GM12878 (cell line): Measurements from ENCODE around the gene CDH5. TPM values are rescaled to one million over a fixed set of nuclear protein-coding genes. Genes with fewer than 3 reads are reported as not detected.
"Not testable (repeated sequence)": the region's sequence is repeated elsewhere in the genome, so short reads cannot be mapped to it uniquely, and the experiment has no call there.

Experiments
- ATAC-seq: fragments of 200-7000 bp; cut with Tn5 transposase; 3 replicates; pipeline ENCODE4 v1.9.1; 2020; ENCODE audit warnings: mild to moderate bottlenecking, moderate library complexity
- BruUV-seq: library from RNA; stranded (reverse); fragments of 400-500 nt; replicated peaks from 2 replicates; lab custom pipeline; 2021; lab: Mats Ljungman, UMichigan
- CTCF ChIA-PET: fragments of 300-600 bp; sonication (Branson Sonifier 250); formaldehyde crosslinking; extraction: SDS; loops from one replicate; lab custom pipeline; 2021; ENCODE audit warnings: inconsistent platforms; lab: Yijun Ruan, JAX
- POLR2A ChIA-PET: fragments of 350-600 bp; formaldehyde crosslinking; extraction: SDS; loops from one replicate; lab custom pipeline; 2021; ENCODE audit warnings: inconsistent platforms; lab: Charles Lee
- RAD21 ChIA-PET: fragments of 300-600 bp; sonication (Branson Sonifier 250); formaldehyde crosslinking; loops from one replicate; lab custom pipeline; 2023; ENCODE audit warnings: antibody characterized with exemption; ENCODE audit not compliant: unreplicated experiment; lab: Charles Lee
- SMC1A ChIA-PET: fragments of 300-600 bp; sonication (Branson Sonifier 250); formaldehyde crosslinking; loops from one replicate; lab custom pipeline; 2023; ENCODE audit not compliant: unreplicated experiment, uncharacterized antibody; lab: Charles Lee
- DNase-seq: peaks from one replicate; pipeline ENCODE4 v3.0.0-alpha.2; 2011; ENCODE audit warnings: low read depth, low spot score
- FAIRE-seq: peaks from 3 replicates; lab custom pipeline; 2011; peaks lifted over from hg19 to GRCh38; lab: Jason Lieb, UNC
- H2AFZ ChIP-seq: 2 replicates; pipeline ENCODE4 v1.6.0; 2011; ENCODE audit warnings: low read depth, low read length, control low read depth; ENCODE audit not compliant: control insufficient read depth
- H3K27ac ChIP-seq: 2 replicates; pipeline ENCODE4 v1.5.1; 2011; ENCODE audit warnings: control low read depth; ENCODE audit not compliant: control insufficient read depth, insufficient read depth
- H3K27me3 ChIP-seq, 2 experiments: replicated peaks in 1 of 2; 2 replicates each; pipeline versions ENCODE4 v1.6.0 to v1.6.1; 2011; ENCODE audit warnings: low read length in 1 of 2; ENCODE audit not compliant: control insufficient read depth in 2 of 2, insufficient read depth in 2 of 2
- H3K36me3 ChIP-seq, 2 experiments: 2 replicates each; pipeline ENCODE4 v1.5.1; 2011; ENCODE audit warnings: low read length in 1 of 2; ENCODE audit not compliant: control insufficient read depth in 2 of 2, insufficient read depth in 2 of 2
- H3K4me1 ChIP-seq: 2 replicates; pipeline ENCODE4 v1.6.1; 2011; ENCODE audit warnings: mild to moderate bottlenecking, low read length, moderate library complexity, mixed read lengths; ENCODE audit not compliant: control insufficient read depth, insufficient read depth
- H3K4me2 ChIP-seq: 2 replicates; pipeline ENCODE4 v1.6.0; 2011; ENCODE audit warnings: control low read depth; ENCODE audit not compliant: control insufficient read depth, insufficient read depth
- H3K4me3 ChIP-seq: fragments of 200-600 bp; sonication (generic); 2 replicates; pipeline ENCODE4 v1.5.1; 2016
- H3K79me2 ChIP-seq: 2 replicates; pipeline ENCODE4 v1.6.0; 2011; ENCODE audit warnings: low read length; ENCODE audit not compliant: control insufficient read depth, insufficient read depth
- H3K9ac ChIP-seq: 2 replicates; pipeline ENCODE4 v1.8.0; 2011; ENCODE audit warnings: low read length, control low read depth, mixed read lengths; ENCODE audit not compliant: control insufficient read depth, insufficient read depth
- H3K9me3 ChIP-seq: replicated peaks from 3 replicates; pipeline ENCODE4 v1.5.1; 2011; ENCODE audit warnings: mild to moderate bottlenecking, low read length; ENCODE audit not compliant: control insufficient read depth, insufficient read depth
- H4K20me1 ChIP-seq: 2 replicates; pipeline ENCODE4 v1.6.0; 2011; ENCODE audit not compliant: control insufficient read depth, insufficient read depth
- WGBS: methylation state at CpG from one replicate; pipeline ENCODE4 v1.1.6; 2016; ENCODE audit warnings: low lambda C conversion rate; ENCODE audit not compliant: insufficient replicate concordance, insufficient coverage; ENCODE audit errors: missing lambda C conversion rate; 5-methylcytosine and 5-hydroxymethylcytosine counted together
- in situ Hi-C: fragments of 300-500 bp; cut with MboI; formaldehyde crosslinking; loops from 9 replicates; pipeline ENCODE4 v1.14.3; 2018; ENCODE audit warnings: mixed read lengths
- intact Hi-C: fragments of 100-400 bp; cut with micrococcal nuclease; formaldehyde crosslinking; loops from one replicate; pipeline ENCODE4 v1.14.2; 2022; ENCODE audit not compliant: unreplicated experiment
- polyA plus RNA-seq, 11 experiments: library from polyadenylated mRNA; depleted of rRNA in 4 of 11; unstranded in 6 of 11; stranded (reverse) in 5 of 11; fragments of >200 nt; fragmentation: Nextera tagmentation in 4 of 11; fragmentation: Illumina TruSeq in 1 of 11; extraction: Ambion mirVana in 4 of 11; extraction: Trizol in 1 of 11; gene quantifications; 1 replicate in 1 of 11; 2 replicates in 10 of 11; pipeline versions ENCODE4 v1.2.1 to v1.2.3, GENCODE V29; 2011 to 2016; ENCODE audit warnings: inconsistent platforms in 2 of 11, missing spikeins in 2 of 11, low read depth in 1 of 11
- total RNA-seq, 4 experiments: library from RNA; depleted of rRNA in 3 of 4; stranded (reverse); fragments of >200 nt in 3 of 4; fragmentation: Illumina TruSeq in 1 of 4; extraction: Trizol in 1 of 4; gene quantifications; 2 replicates each; pipeline versions ENCODE4 v1.2.1 to v1.2.3, GENCODE V29; 2013 to 2021

CDH5 gene
- total and polyA plus RNA-seq, 10 of the 15 experiments (the other 5 are each of a cell fraction or from before 2014, with no cell fraction given): not detected

DNA sequence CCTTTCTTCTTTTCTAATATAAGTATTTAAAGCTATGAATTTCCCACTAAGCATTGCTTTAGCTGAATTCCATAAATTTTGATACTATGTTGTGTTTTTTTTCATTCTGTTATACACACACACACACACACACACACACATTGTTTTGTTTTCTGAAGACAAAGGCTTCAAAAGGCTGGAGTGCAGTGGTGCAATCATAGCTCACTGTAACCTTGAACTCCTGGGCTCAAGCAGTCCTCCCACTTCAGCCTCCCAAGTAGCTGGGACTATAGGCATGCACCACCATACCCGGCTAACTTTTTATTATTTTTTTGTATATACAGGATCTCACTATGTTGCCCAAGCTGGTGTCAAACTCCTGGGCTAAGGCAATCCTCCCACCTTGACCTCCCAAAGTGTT, 86.7 kb downstream of the CDH5 start:
- H3K4me3 ChIP-seq, SMC1A ChIA-PET, POLR2A ChIA-PET: not testable (repeated sequence)

More for the DNA sequence above, 86.7 kb downstream of the CDH5 start:
- H3K4me2 ChIP-seq, H4K20me1 ChIP-seq, H3K9me3 ChIP-seq, intact Hi-C loops, ATAC-seq, RAD21 ChIA-PET, H3K79me2 ChIP-seq, in situ Hi-C loops, H3K36me3 ChIP-seq, H3K4me1 ChIP-seq, H3K27me3 ChIP-seq, H3K27ac ChIP-seq, BruUV-seq, FAIRE-seq, H2AFZ ChIP-seq, DNase-seq, H3K9ac ChIP-seq: not testable (repeated sequence)
- 71% methylated on average over 1 of the region's 1 CpG for WGBS
- CTCF ChIA-PET: interaction anchor here (0.6 to 1.4 kb wide), 3 partner anchors 109 to 436 kb away, joined by 3 read pairs; no protein-coding TSS in a partner anchor

Other genes with a start within 250 kb of the CDH5 start
- gene BEAN1, start 60.6 kb downstream of the CDH5 start, total RNA-seq (2014; rRNA removed): not detected in 2 replicates
- gene BEAN1, start 60.6 kb downstream of the CDH5 start, total RNA-seq (2014; rRNA removed; fragmentation: Illumina TruSeq; extraction: Trizol): not detected in 2 replicates
- not detected in 2 replicates for gene BEAN1, start 60.6 kb downstream of the CDH5 start, total RNA-seq (2021)
- not detected in 2 replicates for gene BEAN1, start 60.6 kb downstream of the CDH5 start, polyA plus RNA-seq (2011; rRNA removed)
- not detected in 2 replicates for gene BEAN1, start 60.6 kb downstream of the CDH5 start, polyA plus RNA-seq (2014; fragmentation: Illumina TruSeq; extraction: Trizol)
- not detected for gene BEAN1, start 60.6 kb downstream of the CDH5 start, polyA plus RNA-seq (2014; fragmentation: Nextera tagmentation; extraction: Ambion mirVana)
- gene BEAN1, start 60.6 kb downstream of the CDH5 start, polyA plus RNA-seq (2014; rRNA removed): not detected in 2 replicates
- gene BEAN1, start 60.6 kb downstream of the CDH5 start, polyA plus RNA-seq (2016; fragmentation: Nextera tagmentation; extraction: Ambion mirVana): not detected
- gene TK2, start 183.4 kb downstream of the CDH5 start, total RNA-seq (2014; rRNA removed): 2.5 and 4.6 TPM in 2 replicates
- gene TK2, start 183.4 kb downstream of the CDH5 start, total RNA-seq (2014; rRNA removed; fragmentation: Illumina TruSeq; extraction: Trizol): 2.8 and 3.5 TPM in 2 replicates
- gene TK2, start 183.4 kb downstream of the CDH5 start, total RNA-seq (2021): 3.4 and 3.5 TPM in 2 replicates
- 12.4 and 16.1 TPM in 2 replicates for gene TK2, start 183.4 kb downstream of the CDH5 start, polyA plus RNA-seq (2011; rRNA removed)
- 2.6 and 4.5 TPM in 2 replicates for gene TK2, start 183.4 kb downstream of the CDH5 start, polyA plus RNA-seq (2014; fragmentation: Illumina TruSeq; extraction: Trizol)
- 1 to 10 TPM; 1.3 TPM for gene TK2, start 183.4 kb downstream of the CDH5 start, polyA plus RNA-seq (2014; fragmentation: Nextera tagmentation; extraction: Ambion mirVana)
- 3.2 and 4.0 TPM in 2 replicates for gene TK2, start 183.4 kb downstream of the CDH5 start, polyA plus RNA-seq (2014; rRNA removed)
- 1 to 10 TPM; 3.3 to 5.1 TPM for gene TK2, start 183.4 kb downstream of the CDH5 start, polyA plus RNA-seq (2016; fragmentation: Nextera tagmentation; extraction: Ambion mirVana)
- 56.8 and 61.6 TPM in 2 replicates for gene CKLF, start 185.9 kb downstream of the CDH5 start, total RNA-seq (2014; rRNA removed)
- 46.7 and 47.1 TPM in 2 replicates for gene CKLF, start 185.9 kb downstream of the CDH5 start, total RNA-seq (2014; rRNA removed; fragmentation: Illumina TruSeq; extraction: Trizol)
- gene CKLF, start 185.9 kb downstream of the CDH5 start, total RNA-seq (2021): 40.1 and 40.8 TPM in 2 replicates
- 117 and 152 TPM in 2 replicates for gene CKLF, start 185.9 kb downstream of the CDH5 start, polyA plus RNA-seq (2011; rRNA removed)
- 24.0 and 60.0 TPM in 2 replicates for gene CKLF, start 185.9 kb downstream of the CDH5 start, polyA plus RNA-seq (2014; fragmentation: Illumina TruSeq; extraction: Trizol)
- gene CKLF, start 185.9 kb downstream of the CDH5 start, polyA plus RNA-seq (2014; fragmentation: Nextera tagmentation; extraction: Ambion mirVana): 100 to 1,000 TPM; 181 to 193 TPM
- gene CKLF, start 185.9 kb downstream of the CDH5 start, polyA plus RNA-seq (2014; rRNA removed): 75.6 and 80.0 TPM in 2 replicates
- gene CKLF, start 185.9 kb downstream of the CDH5 start, polyA plus RNA-seq (2016; fragmentation: Nextera tagmentation; extraction: Ambion mirVana): 100 to 1,000 TPM; 142 to 143 TPM
- 0.60 and 1.8 TPM in 2 replicates for gene CMTM1, start 199.7 kb downstream of the CDH5 start, total RNA-seq (2014; rRNA removed)
- 0.67 and 0.69 TPM in 2 replicates for gene CMTM1, start 199.7 kb downstream of the CDH5 start, total RNA-seq (2014; rRNA removed; fragmentation: Illumina TruSeq; extraction: Trizol)
- gene CMTM1, start 199.7 kb downstream of the CDH5 start, total RNA-seq (2021): 3.0 TPM in 2 replicates
- 0.65 and 1.2 TPM in 2 replicates for gene CMTM1, start 199.7 kb downstream of the CDH5 start, polyA plus RNA-seq (2011; rRNA removed)
- 0.09 TPM in 1 of 2 replicates, not detected in the other for gene CMTM1, start 199.7 kb downstream of the CDH5 start, polyA plus RNA-seq (2014; fragmentation: Illumina TruSeq; extraction: Trizol)
- not detected for gene CMTM1, start 199.7 kb downstream of the CDH5 start, polyA plus RNA-seq (2014; fragmentation: Nextera tagmentation; extraction: Ambion mirVana)
- gene CMTM1, start 199.7 kb downstream of the CDH5 start, polyA plus RNA-seq (2014; rRNA removed): 1.00 and 1.3 TPM in 2 replicates
- gene CMTM1, start 199.7 kb downstream of the CDH5 start, polyA plus RNA-seq (2016; fragmentation: Nextera tagmentation; extraction: Ambion mirVana): 1 to 10 TPM; 1.6 to 1.7 TPM
- 0.34 TPM in 1 of 2 replicates, not detected in the other for gene CMTM2, start 212.8 kb downstream of the CDH5 start, total RNA-seq (2014; rRNA removed)
- not detected in 2 replicates for gene CMTM2, start 212.8 kb downstream of the CDH5 start, total RNA-seq (2014; rRNA removed; fragmentation: Illumina TruSeq; extraction: Trizol)
- gene CMTM2, start 212.8 kb downstream of the CDH5 start, total RNA-seq (2021): not detected in 2 replicates
- gene CMTM2, start 212.8 kb downstream of the CDH5 start, polyA plus RNA-seq (2011; rRNA removed): not detected in 2 replicates
- gene CMTM2, start 212.8 kb downstream of the CDH5 start, polyA plus RNA-seq (2014; fragmentation: Illumina TruSeq; extraction: Trizol): not detected in 2 replicates
- not detected for gene CMTM2, start 212.8 kb downstream of the CDH5 start, polyA plus RNA-seq (2014; fragmentation: Nextera tagmentation; extraction: Ambion mirVana)
- 0.26 TPM in 1 of 2 replicates, not detected in the other for gene CMTM2, start 212.8 kb downstream of the CDH5 start, polyA plus RNA-seq (2014; rRNA removed)
- gene CMTM2, start 212.8 kb downstream of the CDH5 start, polyA plus RNA-seq (2016; fragmentation: Nextera tagmentation; extraction: Ambion mirVana): not detected
- 11.7 and 12.8 TPM in 2 replicates for gene CMTM3, start 238.0 kb downstream of the CDH5 start, total RNA-seq (2014; rRNA removed)
- 10.9 and 11.7 TPM in 2 replicates for gene CMTM3, start 238.0 kb downstream of the CDH5 start, total RNA-seq (2014; rRNA removed; fragmentation: Illumina TruSeq; extraction: Trizol)
- 31.5 and 35.5 TPM in 2 replicates for gene CMTM3, start 238.0 kb downstream of the CDH5 start, total RNA-seq (2021)
- gene CMTM3, start 238.0 kb downstream of the CDH5 start, polyA plus RNA-seq (2011; rRNA removed): 28.7 and 47.4 TPM in 2 replicates
- 16.0 and 25.2 TPM in 2 replicates for gene CMTM3, start 238.0 kb downstream of the CDH5 start, polyA plus RNA-seq (2014; fragmentation: Illumina TruSeq; extraction: Trizol)
- gene CMTM3, start 238.0 kb downstream of the CDH5 start, polyA plus RNA-seq (2014; fragmentation: Nextera tagmentation; extraction: Ambion mirVana): 10 to 100 TPM in 1 of 2 experiments, 1 to 10 TPM in 1; 5.4 to 16.0 TPM
- gene CMTM3, start 238.0 kb downstream of the CDH5 start, polyA plus RNA-seq (2014; rRNA removed): 32.0 and 37.1 TPM in 2 replicates
- gene CMTM3, start 238.0 kb downstream of the CDH5 start, polyA plus RNA-seq (2016; fragmentation: Nextera tagmentation; extraction: Ambion mirVana): 10 to 100 TPM; 38.8 to 42.3 TPM